GM19099 (cell line): ENCODE measurements around the gene CLOCK.
A peak's percentile ranks its signal among the peaks of the same experiment; 100 is the strongest.

ENCODE experiments used
- POLR2A ChIP-seq: IDR thresholded peaks from 3 replicates; pipeline ENCODE4 v1.6.1; 2011; ENCODE audit warnings: low read depth; ENCODE audit not compliant: insufficient read length; ENCODE audit errors: extremely low read depth

Gene CLOCK

DNA sequence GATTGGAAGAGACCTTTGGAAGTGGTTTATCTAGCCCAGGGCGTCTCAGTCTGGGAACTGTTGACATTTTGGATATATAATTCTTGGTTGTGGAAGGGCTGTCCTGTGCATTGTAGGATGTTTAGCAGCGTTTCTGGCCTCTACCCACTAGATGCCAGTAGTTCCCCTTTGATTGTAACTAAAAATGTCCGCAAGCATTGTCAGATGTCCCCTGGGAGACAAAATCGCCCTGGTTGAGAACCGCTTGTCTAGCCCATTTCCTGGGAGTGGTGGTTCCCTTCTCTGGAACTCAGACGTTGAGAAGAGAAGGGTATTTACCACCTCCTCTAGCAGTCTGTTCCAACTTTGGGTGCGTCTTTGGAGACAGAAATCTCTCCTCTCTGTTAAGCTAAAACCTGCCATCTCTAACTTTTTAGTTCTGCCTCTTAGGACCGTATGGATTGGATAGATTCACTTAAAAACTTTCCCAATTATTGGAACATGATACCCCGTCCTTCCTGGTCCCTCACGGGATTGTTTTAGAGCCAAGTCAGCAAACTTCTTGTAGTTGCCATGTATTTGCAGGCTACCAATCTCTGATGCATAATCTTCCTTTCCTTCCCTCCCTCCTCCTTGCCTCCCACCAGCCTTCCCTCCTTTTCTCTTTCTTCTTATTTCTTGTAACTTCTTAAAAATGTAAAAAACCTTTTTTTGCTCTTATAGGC lies 137.1 kb downstream of the CLOCK start:
- TF ChIP-seq POLR2A, result no peak

DNA sequence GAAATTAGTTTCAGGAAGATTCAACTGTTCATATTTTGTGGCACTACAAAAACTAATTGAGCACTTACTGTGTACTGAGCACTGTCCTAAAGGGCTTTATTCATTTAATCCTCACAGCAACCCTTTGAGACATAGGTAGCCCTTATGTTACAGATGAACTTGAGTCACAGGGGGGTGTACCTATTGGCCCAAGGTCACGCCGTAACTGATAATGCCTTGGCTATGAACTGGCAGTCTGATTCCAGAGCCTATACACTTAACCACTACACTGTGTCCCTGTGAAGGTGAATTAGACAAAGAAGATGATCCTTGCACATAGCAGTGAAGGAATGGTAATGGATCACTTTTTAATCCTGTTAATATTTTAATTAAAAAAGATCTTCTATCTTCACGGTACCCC lies 138.9 kb downstream of the CLOCK start:
- TF ChIP-seq POLR2A, result no peak

DNA sequence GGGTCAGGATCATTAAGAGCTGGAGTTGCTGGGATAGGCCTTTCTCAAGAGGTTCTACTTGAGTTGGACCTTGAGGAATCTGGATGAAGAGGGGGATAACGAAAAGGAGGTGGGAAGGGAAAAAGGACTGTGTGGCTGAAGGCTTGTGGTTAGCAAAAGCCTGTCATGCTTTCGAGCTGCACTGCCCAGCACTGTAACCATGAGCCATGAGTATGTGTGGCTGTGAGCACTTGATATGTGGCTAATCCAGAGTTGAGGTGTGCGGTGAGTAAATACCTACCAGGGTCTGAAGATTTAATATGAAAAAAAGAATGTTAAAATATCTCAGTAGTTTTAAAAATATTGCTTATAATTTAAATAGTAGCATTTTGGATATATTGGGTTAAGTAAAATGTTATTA lies 139.6 kb downstream of the CLOCK start:
- TF ChIP-seq POLR2A, result no peak

DNA sequence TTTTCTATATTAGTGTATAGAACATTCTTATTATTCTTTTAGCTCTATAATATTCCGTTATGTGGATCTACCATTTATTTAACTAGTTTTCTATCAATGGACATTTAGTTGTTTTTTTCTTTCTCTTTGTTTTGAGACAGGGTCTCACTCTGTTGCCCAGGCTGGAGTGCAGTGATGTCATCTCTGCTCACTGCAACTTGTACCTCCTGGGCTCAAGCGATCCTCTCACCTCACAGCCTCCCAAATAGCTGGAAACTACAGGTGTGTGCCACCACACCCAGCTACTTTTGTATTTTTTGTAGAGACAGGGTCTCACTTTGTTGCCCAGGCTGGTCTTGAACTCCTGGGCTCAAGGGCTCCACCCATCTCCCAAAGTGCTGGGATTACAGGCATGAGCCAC lies 140.2 kb downstream of the CLOCK start:
- TF ChIP-seq POLR2A, result no peak

DNA sequence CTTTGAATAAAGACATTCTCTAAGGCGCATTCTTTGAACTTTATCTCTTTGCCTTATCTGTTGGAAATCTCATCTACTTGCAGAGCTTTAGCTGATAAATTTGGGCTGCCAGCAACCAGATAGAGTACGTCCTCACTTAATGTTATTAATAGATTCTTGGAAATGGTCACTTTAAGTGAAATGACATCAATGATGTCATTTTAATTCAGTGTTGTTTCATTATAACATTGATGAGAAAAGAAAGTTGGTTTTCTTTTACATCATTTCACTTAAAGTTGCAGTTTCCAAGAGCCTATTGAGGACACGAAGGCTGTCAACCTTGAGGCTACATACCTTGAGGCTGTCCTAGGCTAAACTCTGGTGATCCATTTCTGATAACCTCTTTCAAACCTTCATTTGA lies 141.6 kb downstream of the CLOCK start:
- no peak for TF ChIP-seq POLR2A

DNA sequence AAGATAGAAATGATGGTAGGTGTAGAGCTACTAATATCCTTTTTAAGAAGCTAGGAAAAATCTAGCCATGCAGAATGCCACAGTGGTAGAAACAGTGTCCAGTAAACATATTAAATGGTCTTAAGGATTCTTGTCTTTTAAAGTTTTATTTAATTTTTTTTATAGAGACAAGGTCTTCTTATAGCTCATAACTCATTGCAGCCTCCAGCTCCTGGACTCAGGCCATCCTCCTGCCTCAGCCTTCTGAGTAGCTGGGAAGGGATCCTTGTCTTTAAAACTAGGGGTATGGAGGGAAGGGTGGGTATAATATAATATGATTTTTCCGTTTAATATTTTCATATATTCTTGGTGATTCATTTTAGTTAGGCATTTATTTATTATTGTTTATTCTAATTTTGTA lies 147.1 kb downstream of the CLOCK start:
- no peak for TF ChIP-seq POLR2A

DNA sequence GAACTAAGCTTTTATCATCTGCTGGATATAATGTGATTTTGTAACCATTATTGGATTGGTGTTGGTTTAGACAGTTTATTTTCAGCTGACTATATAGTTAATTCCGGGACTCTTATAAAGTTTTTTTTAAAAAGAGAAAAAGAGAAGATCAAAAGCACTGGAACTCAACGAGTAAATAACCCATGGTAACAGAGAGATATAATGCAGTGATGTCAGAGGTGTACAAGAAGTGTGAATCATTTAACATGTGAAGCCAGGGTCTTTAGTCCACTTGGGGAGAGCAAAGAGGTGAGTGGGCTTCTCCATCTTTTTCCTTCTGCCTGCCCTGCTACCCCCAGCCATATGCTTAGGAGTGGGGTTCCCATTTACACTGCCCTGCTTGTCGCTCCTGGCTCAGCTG lies 147.7 kb downstream of the CLOCK start:
- TF ChIP-seq POLR2A, result no peak

DNA sequence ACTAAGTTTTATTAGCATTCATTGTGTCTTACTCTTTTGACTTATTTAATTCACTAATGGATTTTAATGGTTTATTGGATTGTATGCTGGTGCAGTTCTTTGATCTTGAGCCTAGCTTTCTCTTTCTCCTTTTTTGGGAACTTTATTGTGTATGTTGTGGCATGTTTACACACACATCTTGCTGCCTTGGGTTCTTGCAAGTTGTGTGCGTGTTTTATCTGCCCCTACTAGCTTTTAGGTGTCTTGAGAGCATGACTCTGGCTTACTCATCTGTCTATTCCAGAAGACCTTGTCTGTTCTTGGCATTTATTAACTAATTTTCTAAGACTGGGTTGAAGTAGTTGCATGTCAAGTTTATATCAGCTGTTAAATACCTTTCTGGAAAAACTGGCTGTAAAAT lies 148.2 kb downstream of the CLOCK start:
- TF ChIP-seq POLR2A, result no peak

DNA sequence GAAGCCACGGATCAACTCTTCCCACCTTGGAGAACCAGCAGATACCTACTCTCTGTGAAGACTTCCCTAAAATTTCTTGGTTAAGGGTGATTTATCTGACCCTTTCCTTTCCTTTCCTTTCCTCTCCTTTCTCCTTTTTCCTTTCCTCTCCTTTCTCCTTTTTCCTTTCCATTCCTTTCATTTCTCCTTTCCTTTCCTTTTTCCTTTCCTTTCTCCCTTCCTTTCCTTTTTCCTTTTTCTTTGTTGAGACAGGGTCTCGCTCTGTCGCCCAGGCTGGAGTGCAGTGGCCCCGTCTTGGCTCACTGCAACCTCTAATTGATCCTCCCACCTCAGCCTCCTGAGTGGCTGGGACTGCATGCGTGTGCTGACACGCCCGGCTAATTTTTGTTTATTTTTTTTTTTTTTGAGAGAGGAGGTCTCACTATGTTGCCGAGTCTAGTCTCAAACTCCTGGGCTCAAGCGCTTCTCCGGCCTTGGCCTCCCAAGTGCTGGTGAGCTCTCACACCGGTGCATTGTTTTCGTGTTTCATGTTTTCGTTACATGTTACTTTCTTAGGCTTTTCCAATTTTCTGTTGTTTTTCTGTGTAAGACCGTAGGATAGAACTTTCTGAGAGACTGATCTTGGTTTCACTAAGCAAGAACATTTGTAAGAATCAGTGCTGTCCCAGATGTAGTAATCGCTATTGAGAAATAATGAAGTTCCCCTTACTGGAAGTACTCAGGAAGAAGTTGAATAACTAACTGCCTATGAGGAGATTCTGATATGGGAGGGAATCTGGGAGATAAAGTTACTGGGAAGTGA lies 149.0 kb downstream of the CLOCK start:
- no peak for TF ChIP-seq POLR2A

DNA sequence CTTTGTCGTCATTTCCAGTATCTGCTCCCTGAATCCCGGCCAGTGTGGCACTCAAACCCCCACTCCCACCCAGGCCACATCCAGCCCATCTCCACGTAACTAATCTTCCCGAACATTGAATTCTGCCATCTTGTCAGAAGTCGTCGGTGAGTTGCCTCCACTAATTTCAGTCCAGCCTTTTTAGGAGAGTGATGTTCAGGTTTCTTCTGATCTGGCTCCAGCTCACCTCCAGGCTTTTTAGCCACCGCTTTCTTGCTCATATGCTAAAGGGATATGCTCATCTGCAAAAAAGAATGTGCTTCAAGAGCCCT lies 149.6 kb downstream of the CLOCK start:
- TF ChIP-seq POLR2A, result no peak

DNA sequence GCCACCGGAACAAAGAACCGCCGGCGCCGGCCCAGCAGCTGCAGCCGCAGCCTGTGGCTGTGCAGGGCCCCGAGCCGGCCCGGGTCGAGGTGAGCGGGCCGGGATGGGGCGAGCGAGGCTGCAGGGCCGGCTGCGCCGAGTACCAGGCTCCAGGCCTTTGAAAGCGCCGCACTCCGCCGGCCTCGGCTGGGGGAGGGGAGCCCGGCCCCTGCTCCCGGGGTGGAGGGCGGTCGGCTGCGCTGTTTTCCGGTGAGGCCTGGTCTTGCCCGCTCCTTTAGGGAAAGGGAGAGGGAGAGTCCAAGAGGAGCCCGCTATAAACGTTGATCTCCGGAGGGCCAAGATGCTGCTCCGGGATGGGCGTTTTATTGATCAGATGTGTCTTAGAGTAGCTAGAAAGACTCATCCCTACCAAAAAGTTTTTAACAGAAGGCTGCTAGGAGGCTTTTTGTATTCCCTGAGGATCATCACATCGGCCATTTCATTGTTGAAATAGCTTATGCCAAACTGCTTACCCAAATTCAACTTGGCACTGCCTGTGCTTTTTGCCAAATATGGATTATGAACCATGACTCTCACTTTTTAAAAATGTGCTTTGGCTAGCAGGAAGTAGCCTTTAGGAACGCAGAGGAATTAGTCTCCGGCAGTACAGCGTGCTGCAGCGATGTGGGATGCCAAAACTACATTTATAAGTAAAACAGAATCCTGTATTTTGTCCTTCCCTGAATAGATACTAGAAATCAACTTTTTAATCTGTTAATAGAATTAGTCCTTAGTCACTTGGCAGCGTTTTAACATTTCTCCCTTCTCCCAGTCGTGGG lies 150.2 kb downstream of the CLOCK start:
- no peak for TF ChIP-seq POLR2A

DNA sequence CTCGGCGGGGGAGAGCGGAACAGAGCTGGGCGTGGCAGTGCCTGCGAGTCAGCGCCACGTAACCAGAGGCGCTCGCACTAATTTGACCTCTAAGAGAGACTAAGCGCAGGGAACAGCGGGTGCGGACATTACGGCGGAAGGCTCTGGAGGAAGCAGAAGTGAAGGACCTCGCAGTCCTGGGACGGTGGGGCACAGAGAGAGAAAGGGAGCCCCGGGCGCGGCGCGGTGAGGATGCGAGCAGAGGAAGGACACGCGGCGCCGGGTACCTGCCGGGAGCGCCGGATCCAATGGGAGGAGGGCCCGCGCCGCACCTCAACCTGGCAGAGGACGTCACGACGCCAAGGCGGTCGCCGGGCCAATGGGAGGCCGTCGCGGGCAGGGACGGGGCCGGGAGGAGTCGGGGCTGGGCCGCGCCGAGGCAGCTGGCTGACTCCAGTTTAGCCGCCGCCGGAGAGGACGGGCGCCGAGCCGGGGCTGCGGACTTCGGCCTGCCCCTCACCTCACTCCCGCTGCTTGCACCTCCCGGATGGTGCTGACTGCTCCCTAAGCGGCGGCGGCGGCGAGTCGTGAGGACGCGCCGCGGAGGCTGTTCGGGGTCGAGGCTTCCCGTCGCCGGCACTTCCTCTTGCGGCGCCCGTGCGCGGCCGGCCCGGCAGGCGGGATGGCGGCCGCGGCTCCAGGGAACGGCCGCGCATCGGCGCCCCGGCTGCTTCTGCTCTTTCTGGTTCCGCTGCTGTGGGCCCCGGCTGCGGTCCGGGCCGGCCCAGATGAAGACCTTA lies 151.0 kb downstream of the CLOCK start, which contains the start of gene TMEM165:
TMEM165 (plus strand) TSS at position 429 of the 779 bp plus-strand sequence; CDS start at position 662, 233 bp downstream.
- TF ChIP-seq POLR2A, result peak; percentile 95

DNA sequence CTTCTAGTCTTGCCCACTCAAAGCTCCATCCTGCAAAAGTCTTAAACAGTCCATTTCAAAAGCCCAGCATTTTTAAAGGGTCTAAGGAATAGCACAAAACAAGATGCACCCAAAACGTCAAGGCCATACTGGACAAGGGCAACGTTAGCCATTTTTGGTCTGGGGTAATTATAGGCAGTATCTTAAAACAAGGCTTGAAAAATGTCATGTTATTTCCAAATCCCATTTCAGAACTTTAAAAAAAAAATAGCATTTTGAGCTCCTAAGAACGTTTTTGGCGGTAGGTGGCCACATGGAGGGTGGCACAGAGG lies 151.5 kb downstream of the CLOCK start:
- no peak for TF ChIP-seq POLR2A

DNA sequence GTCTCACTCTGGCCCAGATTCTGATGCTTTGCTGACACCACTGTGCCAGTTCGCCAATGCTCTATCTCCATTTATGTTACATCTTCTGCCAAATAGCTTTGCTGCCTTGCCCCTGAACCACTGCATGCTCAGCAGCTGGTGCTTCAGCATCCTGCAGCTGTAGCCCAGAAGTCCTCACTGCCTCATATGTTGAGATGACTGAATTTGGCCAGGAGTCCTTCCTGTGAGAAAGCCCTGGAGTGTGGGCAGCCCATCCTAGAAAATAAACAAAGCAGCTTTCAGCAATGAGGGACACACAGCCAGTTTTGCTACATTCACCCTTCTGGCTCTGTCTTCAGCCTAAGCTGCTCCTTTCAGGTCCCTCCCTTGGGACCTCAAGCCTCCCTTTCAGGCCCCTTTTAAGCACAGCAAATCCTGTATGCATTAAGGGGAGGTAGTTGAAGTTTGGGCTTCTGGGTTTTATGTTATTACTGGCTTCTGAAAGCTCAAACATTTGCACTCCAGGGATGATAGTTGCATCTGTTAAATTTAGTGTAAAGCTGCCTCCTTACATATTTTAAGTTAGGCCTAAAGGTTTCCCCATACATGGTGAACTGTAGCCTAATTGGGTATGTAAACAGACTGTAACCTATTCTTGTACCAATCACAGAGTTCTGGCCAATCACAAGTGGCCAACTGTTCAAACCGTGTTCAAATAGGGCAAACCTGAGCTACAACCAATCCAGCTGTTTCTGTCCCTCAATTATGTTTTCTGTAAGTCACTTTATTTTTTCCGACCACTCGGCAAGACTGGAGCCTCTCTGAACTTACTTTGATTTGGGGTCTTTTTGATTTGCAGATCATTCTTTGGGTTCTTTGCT lies 153.0 kb downstream of the CLOCK start:
- TF ChIP-seq POLR2A, result no peak
